ENCODE data around the gene FOXN4.

FOXN4 gene

GRCh38 chr12:109281452-109281851 is 27.6 kb downstream of the FOXN4 start:
- DNase-seq (ENCODE audit: low read depth in 2 of 2): no peak

- DNase-seq (ENCODE audit: low read depth in 2 of 2): no peak
Measured at GRCh38 chr12:109279525-109279924, 29.6 kb downstream of the FOXN4 start.

- no peak for DNase-seq (ENCODE audit: low read depth in 2 of 2)
Measured at GRCh38 chr12:109278912-109279311, 30.2 kb downstream of the FOXN4 start.

- no peak for DNase-seq (ENCODE audit: low read depth in 2 of 2)
Measured at GRCh38 chr12:109277899-109278762, 31.0 kb downstream of the FOXN4 start.

DNA sequence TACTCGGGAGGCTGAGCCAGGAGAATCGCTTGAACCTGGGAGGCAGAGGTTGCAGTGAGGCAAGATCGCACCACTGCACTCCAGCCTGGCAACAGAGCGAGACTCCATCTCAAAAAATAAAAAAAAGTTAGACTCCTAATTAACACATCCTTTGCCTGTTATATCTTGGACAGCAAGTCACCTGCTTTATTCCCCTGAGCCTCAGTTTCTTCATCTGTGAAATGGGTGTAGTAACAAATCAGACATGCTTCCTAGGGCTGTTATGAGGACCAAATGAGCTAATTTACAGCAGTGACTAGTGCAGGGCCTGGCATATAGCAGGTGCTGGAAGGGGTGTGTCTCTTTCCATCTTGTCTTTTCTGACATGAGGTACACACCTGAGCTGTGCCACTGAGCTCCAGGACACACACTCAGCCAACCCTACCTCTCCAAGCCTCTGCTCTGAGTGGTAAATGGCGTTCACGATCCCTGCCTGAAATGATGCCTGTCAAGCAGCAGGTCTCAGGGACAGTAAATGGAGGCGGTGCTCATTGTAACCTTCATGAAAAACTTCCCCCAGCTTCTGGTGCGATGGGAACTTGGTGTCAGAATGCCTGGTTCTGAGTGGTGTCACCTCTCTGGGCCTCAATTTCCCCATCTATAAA is 31.7 kb downstream of the FOXN4 start:
- no peak for DNase-seq (ENCODE audit: low read depth in 2 of 2)

DNA sequence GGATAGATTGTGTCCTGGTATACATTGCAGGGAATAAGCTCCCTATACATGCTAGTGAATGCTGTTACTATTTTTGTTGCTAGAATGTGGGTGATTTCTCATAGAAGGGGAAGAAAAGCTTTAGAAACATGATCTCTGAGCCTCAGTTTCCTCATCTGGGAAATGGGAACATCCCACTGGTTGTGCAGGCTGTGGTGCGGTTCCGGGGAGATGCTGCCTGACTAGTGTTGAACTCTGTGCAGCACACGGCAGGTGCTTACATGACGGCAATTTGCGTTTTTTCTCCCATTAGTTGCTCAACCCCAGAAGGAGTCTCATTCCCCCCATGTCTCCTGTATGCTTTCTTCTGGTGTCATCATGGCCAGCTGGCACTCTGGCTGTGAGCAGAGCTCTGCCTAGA is 32.9 kb downstream of the FOXN4 start:
- DNase-seq (ENCODE audit: low read depth in 2 of 2): no peak

DNA sequence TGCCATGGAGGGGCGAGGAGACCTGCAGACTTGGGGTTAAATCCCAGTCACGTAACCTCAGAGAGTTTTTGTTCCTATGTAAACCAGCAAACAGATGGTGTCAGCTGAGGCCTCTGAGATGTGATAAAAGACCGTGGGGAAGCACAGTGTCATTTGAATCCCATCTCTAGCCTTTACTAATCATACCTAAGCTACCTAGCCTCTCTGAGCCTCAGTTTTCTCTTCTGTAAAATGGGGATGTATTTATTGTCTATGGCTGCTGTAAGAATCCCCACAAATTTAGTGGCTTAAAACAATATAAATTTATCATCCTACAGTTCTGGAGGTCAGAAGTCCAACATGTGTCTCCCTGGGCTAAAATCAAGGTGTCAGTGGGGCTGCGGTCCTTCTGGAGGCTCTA is 33.9 kb downstream of the FOXN4 start:
- no peak for DNase-seq (ENCODE audit: low read depth in 2 of 2)

- no peak for DNase-seq (ENCODE audit: low read depth in 2 of 2)
Measured at GRCh38 chr12:109274381-109274780, 34.7 kb downstream of the FOXN4 start.

GRCh38 chr12:109273354-109273753 is 35.7 kb downstream of the FOXN4 start:
- no peak for DNase-seq (ENCODE audit: low read depth in 2 of 2)

- no peak for DNase-seq (ENCODE audit: low read depth in 2 of 2)
Measured at GRCh38 chr12:109271418-109271817, 37.7 kb downstream of the FOXN4 start.

GRCh38 chr12:109270494-109270893 is 38.6 kb downstream of the FOXN4 start:
- no peak for DNase-seq (ENCODE audit: low read depth in 2 of 2)

DNA sequence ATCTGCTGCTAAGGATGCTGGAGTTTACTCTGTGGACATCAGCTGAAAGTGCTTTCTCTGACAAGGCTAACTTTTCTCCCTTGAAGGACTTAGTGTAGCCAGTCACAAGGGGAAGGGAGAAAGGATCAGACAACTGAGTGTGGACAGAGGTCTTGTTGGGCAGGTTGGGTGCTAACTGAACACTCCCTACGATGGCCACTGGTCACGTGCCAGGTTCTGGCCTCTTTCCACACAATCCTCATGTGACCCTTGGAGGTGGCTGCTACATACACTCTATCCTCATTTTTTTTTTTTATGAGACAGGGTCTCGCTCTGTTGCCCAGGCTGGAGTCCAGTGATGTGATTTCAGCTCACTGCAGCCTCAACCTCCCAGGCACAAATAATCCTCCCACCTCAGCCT is 39.7 kb downstream of the FOXN4 start:
- no peak for DNase-seq (ENCODE audit: low read depth in 2 of 2)

- no peak for DNase-seq (ENCODE audit: low read depth in 2 of 2)
Measured at GRCh38 chr12:109268896-109269295, 40.2 kb downstream of the FOXN4 start.

DNA sequence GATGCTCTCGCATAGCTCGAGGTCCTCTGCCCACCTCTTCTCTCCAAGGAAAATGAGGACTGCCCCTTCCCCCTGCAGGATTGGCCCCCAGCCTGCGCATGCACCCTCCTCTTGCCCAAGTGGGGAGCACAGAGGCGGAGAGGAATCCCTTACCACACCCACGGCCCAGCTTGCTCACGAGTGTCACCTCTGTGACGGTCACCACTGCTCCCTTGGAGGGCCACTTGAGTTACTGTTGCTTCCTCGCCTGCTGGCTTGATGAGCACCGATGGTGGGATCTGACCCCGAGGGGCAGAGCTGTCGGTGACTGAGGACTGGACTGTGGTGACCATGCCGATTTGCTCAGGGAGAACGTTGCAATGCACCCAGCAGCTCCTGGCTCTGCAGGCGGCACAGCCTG is 41.7 kb downstream of the FOXN4 start:
- DNase-seq (ENCODE audit: low read depth in 2 of 2): no peak

DNA sequence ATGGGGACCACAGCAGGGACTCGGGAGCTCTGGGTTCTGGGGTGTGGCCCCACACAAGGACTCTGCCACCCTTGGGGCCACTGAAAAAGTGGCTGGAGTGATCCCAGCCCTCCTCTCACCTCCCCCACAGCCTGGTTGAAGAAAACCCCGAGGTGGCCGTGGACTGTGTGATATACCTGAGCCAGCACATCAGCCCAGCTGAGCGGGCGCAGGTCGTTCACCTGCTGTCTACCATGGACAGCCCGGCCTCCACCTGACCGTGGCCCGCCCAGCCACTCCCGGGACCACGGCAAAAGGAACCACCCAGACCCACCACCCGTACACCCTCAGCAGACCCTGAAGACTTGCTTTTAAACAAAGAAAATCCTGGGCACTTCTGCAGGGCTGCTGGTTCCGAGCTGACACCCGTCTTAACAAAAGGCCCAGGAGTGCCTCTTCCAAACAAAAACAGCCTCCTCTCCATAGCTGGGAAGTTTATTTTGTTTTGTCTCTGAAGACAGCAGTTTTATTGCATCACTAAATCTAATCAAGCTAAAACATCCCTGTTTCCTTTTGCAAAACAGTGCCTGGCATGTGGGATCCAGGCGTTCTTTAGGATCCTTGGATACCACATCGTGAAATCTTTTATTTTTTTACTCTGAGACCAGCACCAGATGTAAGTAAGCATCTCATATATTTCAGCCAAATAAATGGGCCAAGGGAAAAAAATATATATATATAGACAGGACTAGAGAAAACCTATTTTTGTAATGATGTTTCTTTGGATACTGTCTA is 42.8 kb downstream of the FOXN4 start:
- no peak for DNase-seq (ENCODE audit: low read depth in 2 of 2)

DNA sequence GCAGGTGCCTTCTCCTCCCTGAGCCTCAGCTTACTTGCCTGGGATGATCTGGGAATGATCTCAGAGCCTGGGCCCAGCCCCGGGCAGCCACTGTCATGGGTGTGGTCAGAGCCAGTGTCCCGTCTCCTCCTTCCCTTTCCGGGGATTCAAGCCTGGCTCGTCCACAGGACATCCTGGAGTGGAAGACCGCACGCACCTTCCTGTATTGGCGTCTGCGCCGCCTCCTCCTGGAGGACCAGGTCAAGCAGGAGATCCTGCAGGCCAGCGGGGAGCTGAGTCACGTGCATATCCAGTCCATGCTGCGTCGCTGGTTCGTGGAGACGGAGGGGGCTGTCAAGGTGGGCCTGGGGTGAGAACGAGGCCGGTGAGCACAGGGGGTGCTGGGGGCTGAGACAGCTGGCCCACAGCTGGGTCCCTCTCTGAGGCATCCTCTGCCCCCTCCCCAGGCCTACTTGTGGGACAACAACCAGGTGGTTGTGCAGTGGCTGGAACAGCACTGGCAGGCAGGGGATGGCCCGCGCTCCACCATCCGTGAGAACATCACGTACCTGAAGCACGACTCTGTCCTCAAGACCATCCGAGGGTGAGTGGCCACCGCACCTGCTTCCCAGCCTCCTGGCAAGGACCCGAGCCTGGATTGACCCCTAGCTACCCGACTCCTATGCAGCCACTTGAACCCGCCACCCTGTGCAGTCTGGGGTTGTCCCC is 44.0 kb downstream of the FOXN4 start:
- no peak for DNase-seq (ENCODE audit: low read depth in 2 of 2)

DNA sequence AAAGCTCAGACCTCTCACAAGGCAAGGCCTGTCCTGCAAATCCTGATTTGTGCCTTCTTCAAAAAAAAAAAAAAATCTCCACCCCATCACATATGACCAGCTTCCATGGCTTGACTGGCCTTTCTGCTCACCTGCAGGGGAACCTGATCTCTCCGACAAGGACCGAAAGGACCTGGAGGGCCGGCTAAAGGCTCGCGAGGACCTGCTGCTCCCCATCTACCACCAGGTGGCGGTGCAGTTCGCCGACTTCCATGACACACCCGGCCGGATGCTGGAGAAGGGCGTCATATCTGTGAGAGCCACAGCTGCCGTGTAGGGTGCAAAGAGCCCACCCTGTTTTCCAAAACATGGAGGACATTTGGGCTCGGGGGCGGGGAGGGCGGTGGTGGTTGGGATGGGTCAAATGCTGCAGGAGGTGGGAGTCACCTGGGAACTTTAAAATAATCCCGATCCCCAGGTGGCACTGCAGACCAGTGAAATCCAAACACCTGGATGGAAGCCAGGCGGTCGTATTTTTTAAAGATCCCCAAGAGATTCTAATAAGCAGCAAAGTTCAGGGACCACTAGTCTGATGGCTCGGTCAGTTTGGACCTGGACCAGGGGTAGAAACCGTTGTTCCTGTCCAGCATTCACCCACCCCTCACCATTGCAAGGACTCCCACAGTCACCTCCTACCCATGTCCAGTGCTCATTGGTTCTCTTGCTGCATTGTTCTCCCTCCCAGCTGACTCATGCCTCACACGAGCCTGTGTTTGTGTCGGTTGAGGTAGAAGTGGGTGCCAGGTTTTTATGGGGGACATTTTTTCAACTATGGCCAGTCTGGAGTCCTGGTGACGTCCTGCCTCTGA is 44.8 kb downstream of the FOXN4 start:
- no peak for DNase-seq (ENCODE audit: low read depth in 2 of 2)

- DNase-seq (ENCODE audit: low read depth in 2 of 2): no peak
Measured at GRCh38 chr12:109263439-109263838, 45.6 kb downstream of the FOXN4 start.

GRCh38 chr12:109261939-109262338 is 47.1 kb downstream of the FOXN4 start:
- no peak for DNase-seq (ENCODE audit: low read depth in 2 of 2)

DNA sequence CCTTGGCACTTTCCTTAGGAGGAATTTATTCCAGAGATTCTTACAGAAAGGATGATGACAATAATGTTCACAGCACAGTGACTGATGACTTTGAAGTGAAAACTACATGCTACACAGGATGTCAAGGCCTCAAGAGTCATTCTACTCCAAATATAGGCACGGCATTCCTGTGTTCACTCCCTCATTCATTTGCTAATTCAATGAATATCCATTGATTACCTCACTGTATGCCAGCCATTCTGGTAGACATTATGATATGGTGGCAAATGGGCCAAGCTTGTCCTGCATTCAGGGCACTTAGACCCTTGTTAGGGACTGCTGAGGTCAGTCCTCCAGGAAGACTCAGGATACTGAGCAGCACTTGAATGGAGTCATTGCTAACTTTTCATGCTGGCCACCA is 48.0 kb downstream of the FOXN4 start:
- no peak for DNase-seq (ENCODE audit: low read depth in 2 of 2)

DNA sequence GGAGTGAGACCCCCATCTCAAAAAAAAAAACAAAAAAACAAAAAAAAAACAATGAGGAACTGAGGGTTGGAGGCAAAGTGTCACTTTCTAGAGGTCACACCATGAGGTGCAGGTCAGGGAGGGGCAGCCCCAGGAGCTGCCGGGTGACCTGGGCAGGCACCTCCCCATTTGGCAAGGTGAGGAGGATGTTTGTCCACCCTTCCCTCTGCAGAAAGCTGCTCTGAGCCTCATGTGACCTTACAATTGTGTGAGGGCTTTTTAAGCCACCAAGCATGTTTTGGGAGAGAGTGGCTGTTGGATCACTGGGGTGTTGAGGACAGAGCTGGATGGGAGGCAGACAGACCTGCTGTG is 49.6 kb downstream of the FOXN4 start:
- no peak for DNase-seq (ENCODE audit: low read depth in 2 of 2)
